ENCODE results near the gene CDH5.
"Not testable (repeated sequence)": the region's sequence is repeated elsewhere in the genome, so short reads cannot be mapped to it uniquely, and the experiment has no call there.

The CDH5 gene

DNA sequence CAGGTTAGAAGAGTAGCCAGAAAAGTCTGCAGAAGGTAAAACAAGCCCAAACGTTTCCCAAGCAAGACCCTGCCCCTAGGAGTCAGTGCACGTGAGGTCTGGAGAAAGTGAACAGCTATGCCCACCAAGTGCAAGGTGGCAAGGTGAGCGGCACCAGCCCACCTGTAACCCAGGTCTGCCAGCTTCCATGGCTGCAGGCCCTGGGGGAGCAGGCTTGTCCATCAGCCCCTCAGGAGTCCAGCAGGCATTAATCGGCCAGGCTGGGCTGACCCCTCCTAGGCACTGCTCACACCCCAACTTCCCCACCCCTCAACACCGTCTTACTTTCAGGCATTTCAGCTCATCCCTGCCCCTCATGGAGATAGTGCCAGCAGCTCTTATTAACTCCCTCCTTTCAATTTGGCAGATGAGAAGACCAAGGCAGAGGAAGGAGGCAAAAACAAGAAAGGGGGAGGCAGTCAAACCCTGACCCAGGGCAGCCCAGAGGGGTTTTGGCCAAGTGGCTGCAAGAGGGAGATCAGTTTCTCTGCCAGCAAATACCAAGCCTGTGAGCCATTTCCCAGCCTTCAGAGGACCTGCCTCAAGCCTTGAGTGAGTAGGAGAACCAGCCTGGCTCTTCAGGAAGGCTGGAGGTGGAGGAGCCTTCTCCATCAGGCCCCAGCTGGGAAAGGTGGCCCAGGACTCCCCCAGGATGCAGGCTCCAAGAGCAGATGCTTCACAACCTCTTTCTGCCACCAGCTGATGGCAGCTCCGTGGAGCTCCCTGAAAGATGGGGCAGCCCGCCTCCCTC, 75.3 kb downstream of the CDH5 start:
- no peak for DNase-seq

DNA sequence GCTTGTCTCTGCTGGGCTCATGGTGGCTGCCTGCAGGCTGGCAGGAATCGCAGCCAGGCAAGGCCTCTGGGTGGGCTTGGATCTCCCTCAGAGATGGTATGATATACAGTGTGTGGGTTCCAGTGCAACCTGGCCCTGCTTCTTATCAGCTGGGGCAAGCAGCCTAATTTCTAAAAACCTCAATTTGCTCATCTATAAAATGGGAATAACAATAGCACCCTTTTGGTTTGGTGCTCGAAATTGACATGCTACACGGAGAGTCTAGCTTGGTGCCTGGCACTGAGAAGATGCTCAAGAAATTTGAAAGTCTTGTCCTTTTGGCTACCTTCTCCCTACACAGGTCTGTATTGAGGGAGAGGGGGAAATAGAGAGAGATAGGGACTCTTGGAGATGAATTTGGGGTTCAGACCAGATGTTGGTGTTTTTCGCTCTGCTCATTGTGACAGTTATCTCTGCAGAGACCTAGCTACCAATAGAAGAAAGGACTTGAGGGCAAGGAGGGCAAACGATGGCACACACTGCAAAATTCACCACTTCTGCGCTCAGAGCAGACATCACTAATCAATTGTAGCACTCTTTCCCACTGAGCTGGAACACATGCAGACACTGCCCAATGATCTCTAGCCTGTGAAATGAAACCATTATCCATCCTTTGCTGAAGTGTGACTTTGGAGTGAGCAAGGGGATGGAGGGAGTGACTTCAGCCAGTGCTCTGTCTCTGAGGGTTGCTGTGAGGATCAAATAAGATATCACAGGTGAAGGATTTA, 76.2 kb downstream of the CDH5 start:
- no peak for DNase-seq

DNA sequence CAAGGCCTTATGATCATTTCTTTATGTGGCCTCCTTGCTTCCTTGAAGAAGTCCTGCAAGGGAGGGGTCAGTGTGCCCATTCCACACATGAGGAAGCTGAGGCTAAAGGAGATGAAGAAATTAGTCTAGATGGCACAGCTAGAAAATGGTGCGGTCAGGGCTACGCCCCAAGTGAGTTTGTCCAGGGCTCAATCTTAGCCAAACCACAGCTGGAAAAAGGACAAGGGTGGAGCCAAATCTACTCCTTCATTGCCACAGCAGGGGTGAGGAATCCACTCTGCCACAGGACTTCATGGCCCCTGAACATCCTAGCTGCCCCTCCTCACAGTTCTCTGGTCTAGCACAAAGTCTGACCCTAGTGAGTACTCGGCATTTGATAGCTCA, 76.8 kb downstream of the CDH5 start:
- no peak for DNase-seq

GRCh38 chr16:66444049-66444481, 77.6 kb downstream of the CDH5 start:
- DNase-seq = no peak

GRCh38 chr16:66446737-66447136, 80.2 kb downstream of the CDH5 start:
- no peak for DNase-seq

DNA sequence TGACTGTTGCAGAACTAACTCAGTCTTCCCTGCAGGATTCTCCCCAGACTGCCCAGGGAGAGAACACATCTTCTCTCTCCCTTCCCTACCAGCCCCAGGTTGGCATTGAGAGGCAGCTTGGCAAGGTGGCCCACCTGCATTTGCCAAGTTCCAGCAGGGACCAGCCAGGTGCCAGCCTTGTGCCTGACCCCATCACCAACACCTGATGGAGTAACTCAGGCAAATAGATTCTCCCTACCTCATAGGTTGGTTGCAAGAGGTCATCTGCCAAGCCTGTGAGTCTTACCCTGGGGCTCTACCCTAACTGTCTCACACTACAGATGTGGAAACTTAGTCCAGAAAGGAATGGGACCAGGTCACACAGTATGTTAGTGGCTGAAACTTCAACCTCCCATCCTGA, 81.0 kb downstream of the CDH5 start:
- DNase-seq = no peak

GRCh38 chr16:66451548-66451947, 85.1 kb downstream of the CDH5 start:
- DNase-seq = no peak

DNA sequence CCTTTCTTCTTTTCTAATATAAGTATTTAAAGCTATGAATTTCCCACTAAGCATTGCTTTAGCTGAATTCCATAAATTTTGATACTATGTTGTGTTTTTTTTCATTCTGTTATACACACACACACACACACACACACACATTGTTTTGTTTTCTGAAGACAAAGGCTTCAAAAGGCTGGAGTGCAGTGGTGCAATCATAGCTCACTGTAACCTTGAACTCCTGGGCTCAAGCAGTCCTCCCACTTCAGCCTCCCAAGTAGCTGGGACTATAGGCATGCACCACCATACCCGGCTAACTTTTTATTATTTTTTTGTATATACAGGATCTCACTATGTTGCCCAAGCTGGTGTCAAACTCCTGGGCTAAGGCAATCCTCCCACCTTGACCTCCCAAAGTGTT, 86.7 kb downstream of the CDH5 start:
- DNase-seq = not testable (repeated sequence)

Data from NCI-H1105 treated with DMSO at 0.1 percent for 48 hours (cell line).